Omental fat pad (tissue), 4 donors: ENCODE data around the gene SPDYE4. TPM values are rescaled to one million over a fixed set of nuclear protein-coding genes. Genes with fewer than 3 reads are reported as not detected.

Source experiments
- ATAC-seq: fragments of 150-250 bp; one replicate; pipeline ENCODE4 v1.9.1; 2016; ENCODE audit warnings: mild to moderate bottlenecking, moderate library complexity; ENCODE audit not compliant: low FRiP score
- DNase-seq: peaks from one replicate; pipeline ENCODE4 v3.0.0-alpha.2; 2019; ENCODE audit warnings: low spot score
- total RNA-seq, 4 donors: library from RNA; depleted of rRNA; stranded (reverse); fragments of >200 nt; gene quantifications; one replicate each; pipeline ENCODE4 v1.1.0, GENCODE V29; 2016
- TF ChIP-seq, protein P1 (sequence below), 3 donors: fragments of 450-650 bp; IDR thresholded peaks; one replicate each; pipeline ENCODE4 v1.5.1; 2016 to 2017; ENCODE audit warnings: antibody characterized with exemption in 3 of 3, mild to moderate bottlenecking in 3 of 3, moderate library complexity in 2 of 3

Gene SPDYE4
- total RNA-seq, 4 donors from 2014 or later: not detected

DNA sequence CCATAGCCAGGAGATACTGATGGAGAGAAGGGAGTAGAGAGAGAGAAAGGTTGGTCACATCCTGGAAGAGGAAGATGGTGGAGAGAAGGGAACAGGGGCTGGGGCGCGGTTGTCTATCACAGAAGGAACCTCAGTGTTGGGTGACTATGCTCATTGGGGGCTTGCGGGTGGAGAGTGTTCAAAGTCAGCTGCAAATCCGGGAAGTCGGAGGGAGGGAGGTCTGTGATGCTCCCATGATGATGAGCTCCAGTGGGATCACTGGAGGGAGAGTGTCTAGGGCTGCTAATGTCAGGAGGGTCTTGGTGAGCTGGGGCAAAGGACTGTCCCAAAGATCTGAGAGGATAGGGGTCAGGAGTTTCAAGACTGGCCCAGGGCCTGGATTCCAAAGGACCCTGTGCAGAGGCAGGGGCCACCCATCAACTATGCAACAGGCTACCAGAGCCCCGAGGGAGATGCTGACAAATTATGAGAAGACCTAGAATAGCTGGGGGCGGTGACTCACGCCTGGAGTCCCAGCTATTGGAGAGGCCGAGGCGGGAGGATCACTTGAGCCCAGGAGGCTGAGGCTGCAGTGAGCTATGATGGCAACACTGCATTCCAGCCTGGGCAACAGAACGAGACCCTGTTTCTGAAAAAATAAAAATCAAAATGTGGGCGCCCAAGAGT lies 2.6 kb downstream of the SPDYE4 start:
- DNase-seq (no peak), ATAC-seq (no peak)
- TF ChIP-seq, protein P1, sequence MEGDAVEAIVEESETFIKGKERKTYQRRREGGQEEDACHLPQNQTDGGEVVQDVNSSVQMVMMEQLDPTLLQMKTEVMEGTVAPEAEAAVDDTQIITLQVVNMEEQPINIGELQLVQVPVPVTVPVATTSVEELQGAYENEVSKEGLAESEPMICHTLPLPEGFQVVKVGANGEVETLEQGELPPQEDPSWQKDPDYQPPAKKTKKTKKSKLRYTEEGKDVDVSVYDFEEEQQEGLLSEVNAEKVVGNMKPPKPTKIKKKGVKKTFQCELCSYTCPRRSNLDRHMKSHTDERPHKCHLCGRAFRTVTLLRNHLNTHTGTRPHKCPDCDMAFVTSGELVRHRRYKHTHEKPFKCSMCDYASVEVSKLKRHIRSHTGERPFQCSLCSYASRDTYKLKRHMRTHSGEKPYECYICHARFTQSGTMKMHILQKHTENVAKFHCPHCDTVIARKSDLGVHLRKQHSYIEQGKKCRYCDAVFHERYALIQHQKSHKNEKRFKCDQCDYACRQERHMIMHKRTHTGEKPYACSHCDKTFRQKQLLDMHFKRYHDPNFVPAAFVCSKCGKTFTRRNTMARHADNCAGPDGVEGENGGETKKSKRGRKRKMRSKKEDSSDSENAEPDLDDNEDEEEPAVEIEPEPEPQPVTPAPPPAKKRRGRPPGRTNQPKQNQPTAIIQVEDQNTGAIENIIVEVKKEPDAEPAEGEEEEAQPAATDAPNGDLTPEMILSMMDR (IDR thresholded peaks at IDR 0.05): no peak

- DNase-seq (no peak), ATAC-seq (no peak)
- TF ChIP-seq, protein P1 (IDR thresholded peaks at IDR 0.05): no peak
Measured at GRCh38 chr17:8754890-8755289, 3.5 kb downstream of the SPDYE4 start.

GRCh38 chr17:8753976-8754440 lies 4.3 kb downstream of the SPDYE4 start:
- ATAC-seq (no peak), DNase-seq (no peak)
- TF ChIP-seq, protein P1 (IDR thresholded peaks at IDR 0.05): no peak

GRCh38 chr17:8753136-8753975 lies 5.0 kb downstream of the SPDYE4 start:
- DNase-seq (no peak), ATAC-seq (no peak)
- TF ChIP-seq, protein P1 (IDR thresholded peaks at IDR 0.05): no peak

- TF ChIP-seq, protein P1 (IDR thresholded peaks at IDR 0.05): no peak
- DNase-seq: no peak
- ATAC-seq: no peak
Measured at GRCh38 chr17:8749616-8750015, 8.7 kb downstream of the SPDYE4 start.

DNA sequence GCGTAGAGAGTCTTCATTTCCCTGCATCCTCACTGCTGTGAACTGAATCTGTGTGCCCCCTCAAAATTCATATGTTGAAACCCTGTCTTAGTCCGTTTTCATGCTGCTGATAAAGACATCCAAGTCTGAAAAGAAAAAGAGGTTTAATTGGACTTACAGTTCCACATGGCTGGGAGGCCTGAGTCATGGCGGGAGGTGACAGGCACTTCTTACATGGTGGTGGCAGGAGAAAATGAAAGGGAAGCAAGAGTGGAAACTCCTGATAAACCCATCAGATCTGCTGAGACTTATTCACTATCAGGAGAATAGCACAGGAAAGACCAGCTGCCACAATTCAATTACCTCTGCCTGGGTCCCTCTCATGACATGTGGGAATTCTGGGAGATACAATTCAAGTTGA lies 10.6 kb downstream of the SPDYE4 start:
- DNase-seq (no peak), ATAC-seq (no peak)
- TF ChIP-seq, protein P1 (IDR thresholded peaks at IDR 0.05): no peak
